K562 (cell line): Measurements from ENCODE around the gene LRRC10B. TPM values are rescaled to one million over a fixed set of nuclear protein-coding genes. Genes with fewer than 3 reads are reported as not detected.

Experiments used
- ADNP ChIP-seq: fragments of 200-800 bp; sonication (Bioruptor generic); IDR thresholded peaks from 2 replicates; pipeline ENCODE4 v1.6.1; 2016; ENCODE audit warnings: missing genetic modification characterization, missing compliant biosample characterization
- HDAC1 ChIP-seq, 2 experiments: fragments of 450-650 bp; IDR thresholded peaks; 2 replicates each; pipeline ENCODE4 v1.6.1; 2016 to 2017; ENCODE audit warnings: inconsistent platforms in 1 of 2, mild to moderate bottlenecking in 1 of 2, moderate library complexity in 1 of 2
- KDM5B ChIP-seq: fragments of 200-600 bp; sonication (generic); IDR thresholded peaks from 2 replicates; pipeline ENCODE4 v1.6.1; 2012; ENCODE audit warnings: low read depth, mild to moderate bottlenecking, moderate library complexity, low read length, control low read depth, inconsistent platforms; ENCODE audit not compliant: insufficient replicate concordance
- MCM3 ChIP-seq: fragments of 450-650 bp; IDR thresholded peaks from 2 replicates; pipeline ENCODE4 v1.6.1; 2016
- MECOM ChIP-seq: fragments of 250-450 bp; sonication (Bioruptor Pico); IDR thresholded peaks from 2 replicates; pipeline ENCODE4 v1.8.0; 2022; ENCODE audit warnings: inconsistent platforms
- NFATC3 ChIP-seq: fragments of 450-650 bp; IDR thresholded peaks from 2 replicates; pipeline ENCODE4 v1.6.1; 2017; ENCODE audit warnings: mild to moderate bottlenecking
- NR2C2 ChIP-seq, 2 experiments: fragments of 200-800 bp in 1 of 2; sonication (Bioruptor generic) in 1 of 2; sonication (generic) in 1 of 2; formaldehyde crosslinking in 1 of 2; IDR thresholded peaks; 2 replicates each; pipeline versions ENCODE4 v1.6.1 to v1.8.0; 2016 to 2022; ENCODE audit warnings: mild to moderate bottlenecking in 1 of 2, missing compliant biosample characterization in 1 of 2, missing genetic modification characterization in 1 of 2, missing genetic modification reagents in 1 of 2
- SMARCA4 ChIP-seq: fragments of 450-650 bp; IDR thresholded peaks from 2 replicates; pipeline ENCODE4 v1.6.1; 2016
- TGIF2 ChIP-seq: sonication (generic); formaldehyde crosslinking; IDR thresholded peaks from 2 replicates; pipeline ENCODE4 v1.8.1; 2022; ENCODE audit warnings: mild to moderate bottlenecking, missing genetic modification reagents, moderate library complexity
- ZNF232 ChIP-seq: sonication (generic); formaldehyde crosslinking; IDR thresholded peaks from 2 replicates; pipeline ENCODE4 v1.8.0; 2022; ENCODE audit warnings: mild to moderate bottlenecking, missing genetic modification reagents
- ZNF77 ChIP-seq: fragments of 250-450 bp; sonication (Bioruptor Pico); IDR thresholded peaks from 2 replicates; pipeline ENCODE4 v1.5.0; 2020
- microRNA counts: library from miRNA; unstranded; fragments of <30 nt; microRNA quantifications from one replicate; lab custom pipeline; 2016
- microRNA-seq: library from miRNA; unstranded; fragments of <30 nt; microRNA quantifications from one replicate; pipeline ENCODE4, GENCODE V29; 2018; ENCODE audit warnings: borderline microRNAs expressed
- polyA plus RNA-seq, 8 experiments: library from polyadenylated mRNA; depleted of rRNA in 4 of 8; stranded (reverse) in 5 of 8; unstranded in 3 of 8; fragments of >200 nt; fragmentation: Nextera tagmentation in 2 of 8; fragmentation: Illumina TruSeq in 1 of 8; extraction: Ambion mirVana in 2 of 8; extraction: Trizol in 1 of 8; gene quantifications; 2 replicates each; pipeline versions ENCODE4 v1.2.1 to v1.2.3, GENCODE V29; 2011 to 2014; ENCODE audit warnings: inconsistent platforms in 1 of 8, missing spikeins in 1 of 8
- small RNA-seq: library from RNA; depleted of rRNA; stranded (forward); fragments of <200 nt; gene quantifications from one replicate; pipeline ENCODE3, GENCODE V24; 2014
- total RNA-seq, 7 experiments: library from RNA; depleted of rRNA in 6 of 7; stranded (reverse); fragments of >200 nt in 6 of 7; fragmentation: Illumina TruSeq in 2 of 7; extraction: Trizol in 2 of 7; gene quantifications; 2 replicates each; pipeline versions ENCODE4 v1.2.1 to v1.2.3, GENCODE V29; 2011 to 2021; ENCODE audit warnings: low replicate concordance in 1 of 7
- TF ChIP-seq, protein P1 (sequence below), 3 experiments: fragments of 200-800 bp in 1 of 3; sonication (Bioruptor generic) in 1 of 3; sonication (generic) in 1 of 3; formaldehyde crosslinking in 1 of 3; IDR thresholded peaks; 2 replicates each; pipeline versions ENCODE4 v1.6.1 to v1.8.0; 2016 to 2022; ENCODE audit warnings: mild to moderate bottlenecking in 2 of 3, missing compliant biosample characterization in 2 of 3, missing genetic modification characterization in 2 of 3, missing genetic modification reagents in 1 of 3
- TF ChIP-seq, protein P2 (sequence below): fragments of 250-450 bp; sonication (Bioruptor Pico); IDR thresholded peaks from 2 replicates; pipeline ENCODE4 v1.5.0; 2021

Gene LRRC10B
- total and polyA plus RNA-seq, 9 of the 15 experiments (the other 6 are each of a cell fraction or from before 2014, with no cell fraction given) = 0.11 TPM; not detected in 8

DNA sequence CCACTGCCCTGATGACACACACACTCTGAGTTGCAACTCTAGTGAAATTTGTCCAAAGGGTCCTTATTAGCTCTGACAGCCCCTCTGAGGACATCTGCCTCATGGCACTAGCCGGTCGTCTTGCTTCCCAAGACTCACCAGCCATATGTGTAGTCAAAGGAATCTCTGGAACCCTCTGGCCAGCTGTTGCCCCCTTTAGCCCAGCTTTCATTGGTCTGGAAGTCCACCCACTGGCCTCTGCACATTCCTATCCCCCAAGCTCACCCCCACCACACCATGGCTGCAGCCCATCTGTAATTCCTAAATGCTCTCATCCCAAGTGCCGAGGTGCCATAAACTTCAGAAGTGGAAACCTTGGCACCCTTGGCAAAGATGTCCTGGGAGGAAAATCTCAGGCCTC is 48.1 kb downstream of the LRRC10B start (continued):
- TF ChIP-seq, protein P1, sequence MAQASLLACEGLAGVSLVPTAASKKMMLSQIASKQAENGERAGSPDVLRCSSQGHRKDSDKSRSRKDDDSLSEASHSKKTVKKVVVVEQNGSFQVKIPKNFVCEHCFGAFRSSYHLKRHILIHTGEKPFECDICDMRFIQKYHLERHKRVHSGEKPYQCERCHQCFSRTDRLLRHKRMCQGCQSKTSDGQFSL (CRISPR knock-in tag; IDR thresholded peaks at IDR 0.05) = no peak
- TF ChIP-seq, protein P1 (tag; IDR thresholded peaks at IDR 0.05) = no peak
- TF ChIP-seq SMARCA4 (no peak), TGIF2 (no peak), HDAC1 (IDR thresholded peaks at IDR 0.05) (no peak), ADNP (tag) (no peak), ZNF77 (CRISPR knock-in tag) (no peak), NFATC3 (no peak), KDM5B (no peak), ZNF232 (CRISPR knock-in tag) (no peak), MCM3 (no peak), NR2C2 (CRISPR knock-in tag; IDR thresholded peaks at IDR 0.05) (no peak), NR2C2 (tag; IDR thresholded peaks at IDR 0.05) (no peak), MECOM (CRISPR knock-in tag) (no peak)
- TF ChIP-seq, protein P2, sequence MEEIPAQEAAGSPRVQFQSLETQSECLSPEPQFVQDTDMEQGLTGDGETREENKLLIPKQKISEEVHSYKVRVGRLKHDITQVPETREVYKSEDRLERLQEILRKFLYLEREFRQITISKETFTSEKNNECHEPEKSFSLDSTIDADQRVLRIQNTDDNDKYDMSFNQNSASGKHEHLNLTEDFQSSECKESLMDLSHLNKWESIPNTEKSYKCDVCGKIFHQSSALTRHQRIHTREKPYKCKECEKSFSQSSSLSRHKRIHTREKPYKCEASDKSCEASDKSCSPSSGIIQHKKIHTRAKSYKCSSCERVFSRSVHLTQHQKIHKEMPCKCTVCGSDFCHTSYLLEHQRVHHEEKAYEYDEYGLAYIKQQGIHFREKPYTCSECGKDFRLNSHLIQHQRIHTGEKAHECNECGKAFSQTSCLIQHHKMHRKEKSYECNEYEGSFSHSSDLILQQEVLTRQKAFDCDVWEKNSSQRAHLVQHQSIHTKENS (CRISPR knock-in tag) = no peak

MicroRNAs within 50 kb of the gene (microRNA counts, 767-probe panel; counts per million panel counts)
- microRNA hsa-miR-4488 (lab: Ali Mortazavi, UCI) = not detected

Small RNA genes within 50 kb of the gene (microRNA-seq; reads per million reads assigned to microRNA genes)
- not detected for gene MIR4488

Small RNA genes within 50 kb of the gene (small RNA-seq; reads per million reads assigned to genes)
- 0.11 reads per million for gene MIR4488

Other genes starting within 250 kb of the LRRC10B start
Only the 7 nearest of the 11 such genes appear.
- 29.2 and 42.5 TPM in 2 replicates for gene CYB561A3, start 146.9 kb upstream of the LRRC10B start, total RNA-seq (2014; rRNA removed)
- gene CYB561A3, start 146.9 kb upstream of the LRRC10B start, total RNA-seq (2014; rRNA removed; fragmentation: Illumina TruSeq; extraction: Trizol) = 24.9 and 30.4 TPM in 2 replicates
- 36.9 and 37.6 TPM in 2 replicates for gene CYB561A3, start 146.9 kb upstream of the LRRC10B start, total RNA-seq (2015; rRNA removed; fragmentation: Illumina TruSeq; extraction: Trizol)
- 59.9 and 70.2 TPM in 2 replicates for gene CYB561A3, start 146.9 kb upstream of the LRRC10B start, total RNA-seq (2021)
- 37.9 and 56.1 TPM in 2 replicates for gene CYB561A3, start 146.9 kb upstream of the LRRC10B start, polyA plus RNA-seq (2011; rRNA removed)
- gene CYB561A3, start 146.9 kb upstream of the LRRC10B start, polyA plus RNA-seq (2014; fragmentation: Illumina TruSeq; extraction: Trizol) = 70.2 and 78.9 TPM in 2 replicates
- 10 to 100 TPM; 30.1 to 44.3 TPM for gene CYB561A3, start 146.9 kb upstream of the LRRC10B start, polyA plus RNA-seq (2014; fragmentation: Nextera tagmentation; extraction: Ambion mirVana)
- 43.0 and 46.7 TPM in 2 replicates for gene CYB561A3, start 146.9 kb upstream of the LRRC10B start, polyA plus RNA-seq (2014; rRNA removed)
- gene TMEM138, start 146.4 kb upstream of the LRRC10B start, total RNA-seq (2014; rRNA removed) = 23.2 and 26.4 TPM in 2 replicates
- gene TMEM138, start 146.4 kb upstream of the LRRC10B start, total RNA-seq (2014; rRNA removed; fragmentation: Illumina TruSeq; extraction: Trizol) = 55.8 and 58.0 TPM in 2 replicates
- 63.1 and 63.3 TPM in 2 replicates for gene TMEM138, start 146.4 kb upstream of the LRRC10B start, total RNA-seq (2015; rRNA removed; fragmentation: Illumina TruSeq; extraction: Trizol)
- 56.2 and 70.1 TPM in 2 replicates for gene TMEM138, start 146.4 kb upstream of the LRRC10B start, total RNA-seq (2021)
- gene TMEM138, start 146.4 kb upstream of the LRRC10B start, polyA plus RNA-seq (2011; rRNA removed) = 150 and 168 TPM in 2 replicates
- gene TMEM138, start 146.4 kb upstream of the LRRC10B start, polyA plus RNA-seq (2014; fragmentation: Illumina TruSeq; extraction: Trizol) = 102 and 109 TPM in 2 replicates
- gene TMEM138, start 146.4 kb upstream of the LRRC10B start, polyA plus RNA-seq (2014; fragmentation: Nextera tagmentation; extraction: Ambion mirVana) = 100 to 1,000 TPM; 127 to 146 TPM
- 62.7 and 86.7 TPM in 2 replicates for gene TMEM138, start 146.4 kb upstream of the LRRC10B start, polyA plus RNA-seq (2014; rRNA removed)
- 4.9 and 7.1 TPM in 2 replicates for gene TMEM216, start 116.2 kb upstream of the LRRC10B start, total RNA-seq (2014; rRNA removed)
- 7.0 and 8.2 TPM in 2 replicates for gene TMEM216, start 116.2 kb upstream of the LRRC10B start, total RNA-seq (2014; rRNA removed; fragmentation: Illumina TruSeq; extraction: Trizol)
- gene TMEM216, start 116.2 kb upstream of the LRRC10B start, total RNA-seq (2015; rRNA removed; fragmentation: Illumina TruSeq; extraction: Trizol) = 8.0 and 8.3 TPM in 2 replicates
- gene TMEM216, start 116.2 kb upstream of the LRRC10B start, total RNA-seq (2021) = 6.0 and 6.4 TPM in 2 replicates
- 22.1 and 22.5 TPM in 2 replicates for gene TMEM216, start 116.2 kb upstream of the LRRC10B start, polyA plus RNA-seq (2011; rRNA removed)
- 11.8 and 12.4 TPM in 2 replicates for gene TMEM216, start 116.2 kb upstream of the LRRC10B start, polyA plus RNA-seq (2014; fragmentation: Illumina TruSeq; extraction: Trizol)
- gene TMEM216, start 116.2 kb upstream of the LRRC10B start, polyA plus RNA-seq (2014; fragmentation: Nextera tagmentation; extraction: Ambion mirVana) = 10 to 100 TPM; 22.9 to 25.2 TPM
- 8.8 and 11.3 TPM in 2 replicates for gene TMEM216, start 116.2 kb upstream of the LRRC10B start, polyA plus RNA-seq (2014; rRNA removed)
- 24.3 and 24.8 TPM in 2 replicates for gene CPSF7, start 78.8 kb upstream of the LRRC10B start, total RNA-seq (2014; rRNA removed)
- gene CPSF7, start 78.8 kb upstream of the LRRC10B start, total RNA-seq (2014; rRNA removed; fragmentation: Illumina TruSeq; extraction: Trizol) = 45.1 and 45.5 TPM in 2 replicates
- gene CPSF7, start 78.8 kb upstream of the LRRC10B start, total RNA-seq (2015; rRNA removed; fragmentation: Illumina TruSeq; extraction: Trizol) = 43.9 and 44.1 TPM in 2 replicates
- gene CPSF7, start 78.8 kb upstream of the LRRC10B start, total RNA-seq (2021) = 82.9 and 84.6 TPM in 2 replicates
- 37.5 and 60.4 TPM in 2 replicates for gene CPSF7, start 78.8 kb upstream of the LRRC10B start, polyA plus RNA-seq (2011; rRNA removed)
- gene CPSF7, start 78.8 kb upstream of the LRRC10B start, polyA plus RNA-seq (2014; fragmentation: Illumina TruSeq; extraction: Trizol) = 89.1 and 104 TPM in 2 replicates
- gene CPSF7, start 78.8 kb upstream of the LRRC10B start, polyA plus RNA-seq (2014; fragmentation: Nextera tagmentation; extraction: Ambion mirVana) = 10 to 100 TPM; 14.8 to 46.8 TPM
- gene CPSF7, start 78.8 kb upstream of the LRRC10B start, polyA plus RNA-seq (2014; rRNA removed) = 42.4 and 45.7 TPM in 2 replicates
- 27.6 and 51.6 TPM in 2 replicates for gene SDHAF2, start 78.6 kb upstream of the LRRC10B start, total RNA-seq (2014; rRNA removed)
- 23.1 and 24.9 TPM in 2 replicates for gene SDHAF2, start 78.6 kb upstream of the LRRC10B start, total RNA-seq (2014; rRNA removed; fragmentation: Illumina TruSeq; extraction: Trizol)
- 21.2 and 24.1 TPM in 2 replicates for gene SDHAF2, start 78.6 kb upstream of the LRRC10B start, total RNA-seq (2015; rRNA removed; fragmentation: Illumina TruSeq; extraction: Trizol)
- gene SDHAF2, start 78.6 kb upstream of the LRRC10B start, total RNA-seq (2021) = 34.8 and 39.4 TPM in 2 replicates
- 82.2 and 86.3 TPM in 2 replicates for gene SDHAF2, start 78.6 kb upstream of the LRRC10B start, polyA plus RNA-seq (2011; rRNA removed)
- gene SDHAF2, start 78.6 kb upstream of the LRRC10B start, polyA plus RNA-seq (2014; fragmentation: Illumina TruSeq; extraction: Trizol) = 30.7 and 40.4 TPM in 2 replicates
- 100 to 1,000 TPM; 140 to 144 TPM for gene SDHAF2, start 78.6 kb upstream of the LRRC10B start, polyA plus RNA-seq (2014; fragmentation: Nextera tagmentation; extraction: Ambion mirVana)
- gene SDHAF2, start 78.6 kb upstream of the LRRC10B start, polyA plus RNA-seq (2014; rRNA removed) = 48.0 and 55.9 TPM in 2 replicates
- gene SYT7, start 72.3 kb downstream of the LRRC10B start, total RNA-seq (2014; rRNA removed) = 0.20 and 0.27 TPM in 2 replicates
- 0.11 and 0.13 TPM in 2 replicates for gene SYT7, start 72.3 kb downstream of the LRRC10B start, total RNA-seq (2014; rRNA removed; fragmentation: Illumina TruSeq; extraction: Trizol)
- gene SYT7, start 72.3 kb downstream of the LRRC10B start, total RNA-seq (2015; rRNA removed; fragmentation: Illumina TruSeq; extraction: Trizol) = 0.11 and 0.15 TPM in 2 replicates
- gene SYT7, start 72.3 kb downstream of the LRRC10B start, total RNA-seq (2021) = 0.47 and 0.51 TPM in 2 replicates
- gene SYT7, start 72.3 kb downstream of the LRRC10B start, polyA plus RNA-seq (2011; rRNA removed) = 0.11 and 0.20 TPM in 2 replicates
- gene SYT7, start 72.3 kb downstream of the LRRC10B start, polyA plus RNA-seq (2014; fragmentation: Illumina TruSeq; extraction: Trizol) = 0.21 TPM in 2 replicates
- under 1 TPM in 1 of 2 experiments, not detected in 1; 0.01 TPM for gene SYT7, start 72.3 kb downstream of the LRRC10B start, polyA plus RNA-seq (2014; fragmentation: Nextera tagmentation; extraction: Ambion mirVana)
- 0.13 and 0.28 TPM in 2 replicates for gene SYT7, start 72.3 kb downstream of the LRRC10B start, polyA plus RNA-seq (2014; rRNA removed)
- 0.08 TPM in 1 of 2 replicates, not detected in the other for gene DAGLA, start 171.6 kb downstream of the LRRC10B start, total RNA-seq (2014; rRNA removed)
- not detected in 2 replicates for gene DAGLA, start 171.6 kb downstream of the LRRC10B start, total RNA-seq (2014; rRNA removed; fragmentation: Illumina TruSeq; extraction: Trizol)
- 0.04 TPM in 2 replicates for gene DAGLA, start 171.6 kb downstream of the LRRC10B start, total RNA-seq (2015; rRNA removed; fragmentation: Illumina TruSeq; extraction: Trizol)
- gene DAGLA, start 171.6 kb downstream of the LRRC10B start, total RNA-seq (2021) = 0.13 and 0.16 TPM in 2 replicates
- gene DAGLA, start 171.6 kb downstream of the LRRC10B start, polyA plus RNA-seq (2011; rRNA removed) = 0.07 TPM in 2 replicates
- gene DAGLA, start 171.6 kb downstream of the LRRC10B start, polyA plus RNA-seq (2014; fragmentation: Illumina TruSeq; extraction: Trizol) = 0.04 and 0.11 TPM in 2 replicates
- not detected for gene DAGLA, start 171.6 kb downstream of the LRRC10B start, polyA plus RNA-seq (2014; fragmentation: Nextera tagmentation; extraction: Ambion mirVana)
- 0.03 and 0.07 TPM in 2 replicates for gene DAGLA, start 171.6 kb downstream of the LRRC10B start, polyA plus RNA-seq (2014; rRNA removed)